Superior temporal gyrus (tissue), 1 donor: ENCODE data around the gene RIN2.

ENCODE experiments used
- DNase-seq: peaks from one replicate; pipeline ENCODE4 v3.0.0-alpha.2; 2016; ENCODE audit errors: extremely low spot score

RIN2 gene

DNA sequence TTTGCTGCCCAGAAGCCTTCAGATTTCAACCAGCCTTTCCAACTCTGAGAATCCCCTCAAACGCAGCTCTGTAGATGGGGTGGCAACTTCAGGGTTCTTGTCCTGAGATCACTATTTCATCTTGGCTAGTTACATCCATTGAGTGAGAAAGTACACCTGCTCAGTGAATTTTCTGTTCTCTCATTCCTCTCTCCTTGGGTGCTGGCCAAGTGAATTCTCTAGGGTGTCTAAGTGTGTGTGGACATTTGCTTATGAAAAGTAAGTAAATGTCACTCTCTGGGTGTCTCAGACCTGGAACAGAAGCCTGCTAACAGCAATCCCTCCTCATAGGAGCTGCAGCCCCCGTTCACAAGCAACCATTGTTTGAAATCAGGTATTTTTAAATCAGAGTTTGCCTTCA, 3.8 kb downstream of the RIN2 start:
- DNase-seq = no peak

- DNase-seq = peak; percentile 9
Measured at GRCh38 chr20:19764207-19764606, 6.1 kb downstream of the RIN2 start.

GRCh38 chr20:19765266-19765665, 7.2 kb downstream of the RIN2 start:
- no peak for DNase-seq

- no peak for DNase-seq
Measured at GRCh38 chr20:19765913-19766312, 7.9 kb downstream of the RIN2 start.

DNA sequence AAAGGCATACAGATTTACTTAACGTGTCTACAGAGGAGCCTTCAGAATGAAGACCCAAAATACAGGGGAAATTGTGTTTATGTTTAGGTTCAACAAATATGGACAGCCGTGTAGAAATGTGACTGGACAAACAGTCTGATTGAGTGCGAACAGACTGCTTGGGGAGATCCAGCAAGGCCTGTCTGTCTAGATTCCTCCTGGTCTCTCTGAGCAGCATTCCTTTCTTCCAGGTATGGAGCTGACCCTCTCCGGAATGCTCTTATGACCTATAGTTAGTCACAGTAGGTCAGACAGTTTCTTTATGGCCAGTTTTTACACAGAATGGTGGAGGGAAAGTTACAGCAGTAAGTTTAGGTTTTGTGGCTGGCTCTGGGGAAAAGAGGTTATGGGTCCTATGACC, 9.0 kb downstream of the RIN2 start:
- DNase-seq = no peak

- DNase-seq = no peak
Measured at GRCh38 chr20:19768325-19768842, 10.3 kb downstream of the RIN2 start.

DNA sequence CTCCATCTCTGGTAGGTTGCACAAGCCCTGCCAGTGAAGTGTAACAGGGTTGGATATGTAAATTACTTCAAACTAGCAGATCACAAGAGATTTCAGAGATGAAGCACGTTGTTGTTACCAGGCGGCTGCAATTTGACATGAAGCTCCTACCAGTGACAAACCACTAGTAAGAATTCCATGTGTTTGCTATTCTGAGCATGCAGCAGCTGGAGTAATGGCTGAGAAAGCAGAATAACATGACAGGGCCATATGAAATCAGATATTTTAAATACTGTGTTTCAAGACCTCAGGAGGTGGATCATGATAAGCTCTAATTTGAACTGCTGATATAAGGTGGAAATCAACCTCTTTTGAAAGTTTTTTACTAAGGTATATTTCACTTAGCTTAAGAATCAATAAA, 11.4 kb downstream of the RIN2 start:
- DNase-seq = no peak

DNA sequence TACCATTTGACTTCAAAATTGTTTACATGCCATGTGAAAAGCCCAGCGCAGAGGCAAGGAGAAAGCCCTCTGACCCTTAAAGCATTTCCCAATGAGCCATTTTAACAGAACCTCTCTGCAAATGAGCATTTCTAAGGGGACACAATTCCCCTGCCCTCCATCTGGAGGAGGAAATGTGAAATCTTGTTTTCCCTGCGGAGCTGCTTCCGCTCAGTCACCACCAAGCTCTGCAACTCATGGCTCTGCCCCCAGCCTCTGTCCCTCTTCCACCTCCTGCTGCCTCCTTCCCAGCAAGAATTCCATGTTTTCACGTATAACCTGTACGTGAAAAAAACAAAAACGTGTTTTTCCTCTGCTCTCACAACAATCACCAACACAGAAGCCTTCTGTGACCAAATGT, 12.3 kb downstream of the RIN2 start:
- no peak for DNase-seq

DNA sequence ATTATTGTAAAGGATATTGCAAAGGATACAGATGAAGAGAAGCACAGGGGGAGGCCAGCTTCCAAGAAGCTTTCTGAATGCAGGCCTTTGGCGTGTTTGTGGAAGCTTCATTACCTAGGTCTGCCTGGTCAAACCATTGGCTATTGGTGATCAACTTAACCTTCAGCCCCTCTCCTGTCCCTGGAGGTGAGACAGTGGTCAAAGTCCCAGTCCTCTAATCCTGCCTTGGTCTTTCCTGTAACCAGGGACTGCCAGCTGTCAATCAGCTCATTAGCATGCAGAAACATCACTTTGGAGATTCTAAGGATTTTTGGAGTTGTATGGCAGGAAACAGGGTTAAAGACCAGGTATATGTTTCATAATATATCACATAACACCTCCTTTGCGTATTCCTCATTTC, 13.0 kb downstream of the RIN2 start:
- DNase-seq = no peak

- DNase-seq = no peak
Measured at GRCh38 chr20:19773471-19773870, 15.4 kb downstream of the RIN2 start.

DNA sequence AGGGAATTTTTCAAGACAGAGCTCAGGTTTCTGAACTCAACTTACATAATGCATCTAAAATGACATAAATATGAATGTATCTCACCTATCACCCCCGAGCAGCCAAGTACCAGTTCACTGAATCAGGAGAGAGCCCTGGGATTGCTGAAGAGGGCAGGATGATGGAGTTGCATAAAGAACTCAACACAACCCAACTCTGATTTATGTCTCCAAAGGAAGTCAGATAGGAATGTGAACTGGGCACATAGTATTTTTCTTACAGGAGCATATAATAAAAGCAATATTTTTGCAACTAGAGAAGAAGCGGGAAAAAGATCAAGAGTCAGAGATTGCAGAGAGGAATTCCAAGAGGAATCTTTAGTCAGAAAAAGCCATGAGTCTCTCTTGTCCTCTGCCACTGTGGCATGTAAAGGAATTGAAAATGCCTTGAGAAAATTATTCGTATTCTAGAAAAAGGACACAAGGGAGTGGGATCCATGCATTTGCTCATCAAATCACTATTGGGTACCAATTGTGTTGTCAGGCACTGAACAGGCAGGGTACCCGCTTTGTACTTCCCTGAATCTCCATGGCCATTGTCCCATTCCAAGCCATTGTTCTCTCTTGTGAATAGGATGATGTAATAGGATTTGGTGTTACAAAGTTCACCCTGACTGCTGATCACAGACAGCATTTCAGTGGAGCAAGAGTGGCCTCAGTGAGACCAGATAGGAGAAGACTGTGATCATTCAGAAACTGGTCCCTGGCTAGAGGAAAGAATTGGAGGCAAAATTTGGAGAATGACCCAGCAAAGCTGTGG, 16.3 kb downstream of the RIN2 start:
- DNase-seq = peak; percentile 90

DNA sequence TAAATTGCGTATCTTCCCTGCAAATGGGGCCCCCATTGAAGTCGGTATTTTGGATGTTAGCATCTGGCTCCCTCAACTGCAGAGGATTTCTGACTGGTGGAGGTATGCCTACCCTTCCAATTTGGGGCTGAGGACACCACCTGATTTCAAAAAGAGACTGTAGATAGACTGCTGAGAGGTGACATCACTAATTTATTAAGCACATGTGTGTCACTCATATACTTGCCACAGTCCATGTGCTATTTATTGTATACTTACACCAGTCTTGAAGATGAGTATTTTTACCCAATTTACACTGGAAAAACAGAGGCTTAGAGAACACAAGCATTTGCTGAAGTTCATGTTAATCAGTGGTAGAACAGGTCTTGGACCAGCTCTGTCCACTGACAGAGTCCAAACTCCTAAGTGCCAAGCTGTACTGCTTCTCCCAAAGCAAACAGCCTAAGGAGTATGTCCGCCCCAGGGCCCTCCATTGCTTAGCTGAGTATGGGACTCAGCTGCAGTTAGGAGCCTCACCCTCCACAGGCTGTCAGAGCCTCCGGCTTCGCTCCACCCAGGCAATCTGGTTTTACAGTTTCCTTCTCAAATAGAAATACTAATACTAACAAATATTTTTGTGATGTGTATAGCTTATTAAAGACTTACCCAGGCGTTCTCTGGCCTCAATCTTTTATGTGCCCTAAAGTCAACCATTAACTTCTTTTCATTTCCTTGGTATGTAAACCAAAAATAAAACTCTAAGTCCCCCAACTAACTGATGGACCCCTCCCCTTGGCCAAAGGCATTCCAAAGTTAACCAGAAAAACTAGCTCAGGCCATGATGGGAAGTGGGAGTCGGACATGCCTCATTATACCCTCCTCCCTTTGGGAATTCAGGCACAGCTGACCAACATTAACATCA, 17.5 kb downstream of the RIN2 start:
- no peak for DNase-seq

DNA sequence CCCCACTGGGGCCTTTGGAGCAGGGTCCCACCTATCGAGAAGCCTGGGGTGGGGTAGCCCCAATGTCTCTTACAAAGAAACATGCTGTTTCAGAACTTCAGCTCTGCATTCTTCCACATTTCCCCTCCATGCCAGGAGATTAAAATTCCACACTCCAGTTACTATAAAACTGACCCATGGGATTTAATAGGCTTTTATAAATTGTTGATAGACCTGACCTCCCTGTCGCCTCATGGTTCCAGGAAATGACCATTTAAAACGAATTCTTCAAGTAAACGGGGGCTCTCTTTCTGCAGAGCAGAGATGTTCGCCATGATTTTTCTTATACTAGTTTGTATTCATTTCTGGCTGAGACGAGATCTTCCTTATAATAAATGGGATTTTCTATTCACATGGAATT, 19.3 kb downstream of the RIN2 start:
- no peak for DNase-seq

- DNase-seq = no peak
Measured at GRCh38 chr20:19777981-19778380, 19.9 kb downstream of the RIN2 start.

DNA sequence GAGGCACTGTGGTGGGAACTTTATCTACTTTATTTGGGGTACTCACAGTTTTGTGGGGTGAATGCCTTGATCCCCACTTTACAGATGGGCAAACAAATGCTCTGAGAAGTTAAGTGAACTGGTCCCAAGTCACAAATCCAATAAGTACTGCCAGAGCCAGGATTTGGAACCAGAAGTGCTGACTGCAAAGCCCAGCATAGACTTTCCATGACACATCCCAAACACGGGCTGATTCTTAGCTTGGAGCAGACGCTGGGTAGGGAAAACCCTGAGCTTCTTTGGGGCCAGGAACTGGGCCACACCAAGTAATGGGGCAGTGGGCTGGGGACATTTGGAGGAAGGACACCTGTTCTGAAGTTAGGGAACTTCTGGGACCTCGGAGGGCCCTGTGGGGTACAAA, 20.3 kb downstream of the RIN2 start:
- DNase-seq = no peak

DNA sequence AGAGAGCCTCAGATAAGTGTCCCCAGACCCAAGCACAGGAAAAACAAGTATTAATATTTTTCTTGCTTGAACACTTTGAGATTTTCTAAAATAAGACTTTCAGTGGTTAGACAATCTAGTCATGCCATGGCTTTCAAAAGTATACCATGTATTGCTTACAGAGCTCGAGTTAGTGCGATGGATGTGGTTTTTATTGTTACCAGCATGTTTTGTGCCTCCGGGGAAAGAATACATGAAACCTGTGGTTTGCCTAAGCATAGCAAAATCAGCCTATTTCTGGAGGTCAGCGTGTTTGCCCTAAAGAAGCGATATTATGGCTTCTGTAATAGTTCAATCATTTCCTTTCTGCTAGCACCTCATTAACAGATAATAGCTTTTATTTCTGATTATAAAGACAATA, 21.6 kb downstream of the RIN2 start:
- DNase-seq = no peak

DNA sequence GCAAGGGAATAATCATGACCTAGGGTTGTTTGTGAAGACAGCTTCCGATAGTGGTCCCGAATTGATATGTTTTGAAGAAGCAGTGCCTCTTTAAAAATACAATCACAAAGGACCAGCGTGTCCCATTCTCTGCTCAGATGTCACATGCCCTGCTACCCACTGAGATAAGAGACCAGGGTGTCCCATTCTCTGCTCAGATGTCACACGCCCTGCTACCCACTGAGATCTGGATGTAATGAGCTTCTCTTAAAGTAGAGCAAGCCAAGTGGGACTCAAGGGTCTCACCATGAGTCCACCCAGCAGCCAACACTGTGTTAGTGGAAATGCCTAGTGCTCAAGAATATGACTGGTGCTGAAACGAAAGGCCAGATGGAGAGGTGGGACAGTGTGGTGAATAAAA, 22.2 kb downstream of the RIN2 start:
- no peak for DNase-seq

DNA sequence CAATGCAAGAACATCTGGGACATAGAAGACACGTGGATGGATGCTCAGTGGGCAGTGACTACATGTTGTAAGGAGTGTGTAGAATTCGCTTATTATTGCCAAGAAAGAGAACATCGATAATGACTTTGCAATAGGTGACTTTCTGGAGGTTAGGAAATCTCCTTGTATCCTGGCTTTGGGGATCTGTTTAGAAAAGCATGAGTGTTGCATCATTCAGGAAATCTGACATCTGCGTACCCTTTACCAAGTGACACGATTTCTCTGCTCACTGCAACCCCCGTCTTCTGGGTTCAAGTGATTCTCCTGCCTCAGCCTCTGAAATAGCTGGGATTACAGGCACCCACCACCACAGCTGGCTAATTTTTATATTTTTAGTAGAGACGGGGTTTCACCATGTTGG, 23.2 kb downstream of the RIN2 start:
- no peak for DNase-seq

GRCh38 chr20:19782669-19783068, 24.6 kb downstream of the RIN2 start:
- DNase-seq = no peak

- no peak for DNase-seq
Measured at GRCh38 chr20:19783966-19784401, 25.9 kb downstream of the RIN2 start.

DNA sequence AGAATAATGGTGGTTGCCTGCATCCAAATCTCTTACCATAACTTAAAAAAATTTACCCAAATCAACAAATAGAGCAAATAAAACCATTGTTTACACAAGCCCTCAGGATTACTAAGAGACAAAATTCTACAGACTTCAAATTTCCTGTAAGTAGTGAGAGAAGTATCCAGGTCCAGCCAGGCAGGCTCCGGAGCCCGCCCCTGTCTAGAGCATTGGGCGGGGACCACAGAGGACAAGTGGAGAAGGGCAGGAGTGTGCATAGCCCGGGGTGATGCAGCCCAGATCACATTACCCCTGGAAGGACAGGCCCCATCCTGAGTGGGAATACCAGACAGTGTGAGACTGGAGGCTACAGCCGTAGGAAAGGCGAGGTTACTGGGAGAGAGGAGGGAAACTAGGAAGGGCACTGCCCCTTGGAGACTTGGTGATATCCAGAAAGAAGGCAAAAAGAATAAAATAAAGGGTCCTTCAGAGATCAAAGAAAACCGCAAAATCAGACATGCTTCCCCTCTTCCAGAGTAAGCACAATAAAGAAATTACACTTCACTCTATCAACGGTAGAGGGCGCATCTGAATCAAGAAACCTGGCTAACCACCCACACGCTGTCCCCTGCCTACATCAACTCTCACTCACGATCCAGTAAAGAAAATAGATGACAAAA, 26.6 kb downstream of the RIN2 start:
- peak; percentile 98 for DNase-seq
